GM10248 (cell line): Measurements from ENCODE around the gene EBF4.
"Not testable (repeated sequence)": the region's sequence is repeated elsewhere in the genome, so short reads cannot be mapped to it uniquely, and the experiment has no call there.

Experiments used
- CTCF ChIA-PET: fragments of 300-600 bp; sonication (Branson Sonifier 250); formaldehyde crosslinking; extraction: SDS; loops from one replicate; lab custom pipeline; 2021; ENCODE audit warnings: antibody characterized with exemption; lab: Yijun Ruan, JAX
- POLR2A ChIA-PET: fragments of 350-650 bp; sonication (Branson Sonifier 250); formaldehyde crosslinking; extraction: SDS; loops from one replicate; lab custom pipeline; 2020; ENCODE audit warnings: antibody characterized with exemption; lab: Yijun Ruan, JAX
- DNase-seq: peaks from one replicate; pipeline ENCODE4 v3.0.0; 2012; ENCODE audit errors: extremely low spot score
- TF ChIP-seq, protein P1 (sequence below): IDR thresholded peaks from 2 replicates; pipeline ENCODE4 v1.5.1; 2012; ENCODE audit warnings: mild to moderate bottlenecking, low read depth; ENCODE audit errors: extremely low read depth, missing control alignments, control extremely low read depth

Gene EBF4

DNA sequence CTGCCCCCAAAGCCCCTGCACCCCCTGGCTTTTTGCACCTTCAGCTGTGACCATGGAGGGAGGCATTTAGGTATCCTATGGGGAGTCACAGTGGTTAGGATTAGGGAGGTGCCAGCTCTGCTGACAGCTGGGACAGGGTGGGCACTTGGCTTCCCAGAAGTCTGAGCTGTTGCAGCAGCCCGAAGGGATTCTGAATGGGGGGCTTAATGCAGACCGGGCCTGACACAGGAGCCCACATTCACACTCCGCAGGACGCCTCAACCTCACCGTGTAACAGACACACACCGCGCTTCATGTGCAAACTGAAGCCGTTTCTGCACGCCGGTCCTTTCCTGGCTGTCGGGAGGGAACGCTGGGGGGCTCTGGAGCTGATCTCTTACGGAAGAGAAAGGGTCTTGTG is 1.9 kb downstream of the EBF4 start:
- POLR2A ChIA-PET, result no interaction called here
- CTCF ChIA-PET, result interaction anchor here (0.6 to 1.1 kb wide), 2 partner anchors 9 to 15 kb away, joined by 3 read pairs; no protein-coding TSS in a partner anchor
- no peak for DNase-seq

DNA sequence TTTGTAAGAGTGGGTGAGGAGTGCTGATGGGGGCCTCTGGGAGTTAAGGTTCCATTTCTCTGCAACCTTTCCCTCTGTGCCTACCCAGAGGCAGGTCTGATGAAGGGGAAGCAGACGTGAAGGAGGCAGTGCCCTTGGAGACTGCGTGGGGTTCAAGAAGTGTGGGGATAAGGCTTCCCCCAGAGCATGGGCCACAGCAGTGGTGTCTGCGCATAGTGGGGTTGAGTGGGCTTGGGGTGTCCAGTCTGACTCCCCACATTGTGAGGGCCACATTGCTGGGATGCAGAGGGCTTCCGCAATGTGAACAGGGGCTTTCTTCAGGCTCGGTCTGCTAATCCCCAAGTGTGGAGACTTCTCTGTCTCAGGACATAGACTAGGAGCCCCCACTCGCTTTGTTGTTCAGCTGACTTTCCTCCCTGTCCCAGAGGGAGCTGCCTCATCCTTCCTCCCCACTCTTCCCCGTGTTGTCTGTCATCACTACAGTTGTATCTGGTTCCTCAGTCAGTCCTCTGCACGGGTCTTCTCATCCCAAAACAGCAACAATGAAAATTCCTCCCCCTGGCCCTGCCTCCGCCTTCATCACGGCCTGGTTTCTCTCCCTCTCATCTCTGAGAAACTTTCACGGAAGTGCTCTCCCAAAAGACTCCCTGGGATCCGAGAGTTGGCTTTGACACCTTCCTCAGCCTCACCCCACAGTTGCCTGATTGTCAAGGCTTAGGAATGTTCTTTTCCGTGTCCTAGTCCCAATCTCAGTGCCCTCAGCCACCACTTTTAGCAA is 2.8 kb downstream of the EBF4 start:
- ChIA-PET CTCF (no interaction called here), POLR2A (no interaction called here)
- TF ChIP-seq, protein P1, sequence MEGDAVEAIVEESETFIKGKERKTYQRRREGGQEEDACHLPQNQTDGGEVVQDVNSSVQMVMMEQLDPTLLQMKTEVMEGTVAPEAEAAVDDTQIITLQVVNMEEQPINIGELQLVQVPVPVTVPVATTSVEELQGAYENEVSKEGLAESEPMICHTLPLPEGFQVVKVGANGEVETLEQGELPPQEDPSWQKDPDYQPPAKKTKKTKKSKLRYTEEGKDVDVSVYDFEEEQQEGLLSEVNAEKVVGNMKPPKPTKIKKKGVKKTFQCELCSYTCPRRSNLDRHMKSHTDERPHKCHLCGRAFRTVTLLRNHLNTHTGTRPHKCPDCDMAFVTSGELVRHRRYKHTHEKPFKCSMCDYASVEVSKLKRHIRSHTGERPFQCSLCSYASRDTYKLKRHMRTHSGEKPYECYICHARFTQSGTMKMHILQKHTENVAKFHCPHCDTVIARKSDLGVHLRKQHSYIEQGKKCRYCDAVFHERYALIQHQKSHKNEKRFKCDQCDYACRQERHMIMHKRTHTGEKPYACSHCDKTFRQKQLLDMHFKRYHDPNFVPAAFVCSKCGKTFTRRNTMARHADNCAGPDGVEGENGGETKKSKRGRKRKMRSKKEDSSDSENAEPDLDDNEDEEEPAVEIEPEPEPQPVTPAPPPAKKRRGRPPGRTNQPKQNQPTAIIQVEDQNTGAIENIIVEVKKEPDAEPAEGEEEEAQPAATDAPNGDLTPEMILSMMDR, result no peak
- DNase-seq, result no peak

More for the DNA sequence above, 1.9 kb downstream of the EBF4 start:
- TF ChIP-seq, protein P1, result no peak

DNA sequence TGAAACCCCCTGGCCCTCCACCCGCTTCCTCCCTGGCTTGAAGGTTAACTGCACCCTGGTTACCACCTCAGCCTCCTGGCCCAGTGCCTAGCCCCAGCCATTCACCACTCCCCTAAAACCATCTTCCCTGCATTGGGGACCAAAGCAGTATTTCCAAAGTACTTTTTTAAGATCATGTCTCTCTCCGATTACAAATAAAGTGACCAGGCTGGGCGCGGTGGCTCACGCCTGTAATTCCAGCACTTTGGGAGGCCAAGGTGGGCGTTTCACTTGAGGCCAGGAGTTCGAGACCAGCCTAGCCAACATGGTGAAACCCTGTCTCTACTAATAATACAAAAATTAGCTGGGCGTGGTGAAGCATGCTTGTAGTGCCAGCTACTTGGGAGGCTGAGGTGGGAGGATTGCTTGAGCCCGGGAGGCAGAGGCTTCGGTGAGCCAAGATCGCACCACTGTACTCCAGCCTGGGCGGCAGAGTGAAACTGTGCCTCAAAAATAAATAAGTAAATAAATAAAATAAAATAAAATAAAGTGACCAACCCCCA is 3.5 kb downstream of the EBF4 start:
- DNase-seq, POLR2A ChIA-PET: not testable (repeated sequence)
- CTCF ChIA-PET, result interaction anchor here (1.2 kb wide), 1 partner anchor 15 kb away, joined by 3 read pairs; no protein-coding TSS in a partner anchor

DNA sequence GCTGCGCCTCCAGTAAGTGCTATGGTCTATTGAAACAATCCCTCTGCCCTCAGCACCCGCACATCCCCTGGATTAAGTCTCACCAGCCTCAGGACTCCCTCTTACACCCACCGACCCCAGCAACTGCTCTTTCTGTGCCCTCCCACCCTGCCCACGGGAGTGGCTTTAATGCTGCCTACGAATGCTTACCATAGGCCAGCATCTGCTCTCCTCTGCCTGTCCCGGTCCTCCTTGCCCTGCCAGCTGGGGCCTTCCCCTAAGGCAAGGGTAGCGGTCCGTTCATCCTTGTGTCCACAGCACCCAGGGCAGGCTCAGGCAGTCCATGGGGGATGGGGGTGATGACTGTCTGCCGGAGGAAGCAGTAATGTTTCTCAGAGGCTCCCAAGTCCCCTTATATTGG is 4.1 kb downstream of the EBF4 start:
- TF ChIP-seq, protein P1, result no peak
- ChIA-PET POLR2A (no interaction called here), CTCF (interaction anchor here (1.2 kb wide), 1 partner anchor 14 kb away, joined by 3 read pairs; no protein-coding TSS in a partner anchor)
- no peak for DNase-seq

DNA sequence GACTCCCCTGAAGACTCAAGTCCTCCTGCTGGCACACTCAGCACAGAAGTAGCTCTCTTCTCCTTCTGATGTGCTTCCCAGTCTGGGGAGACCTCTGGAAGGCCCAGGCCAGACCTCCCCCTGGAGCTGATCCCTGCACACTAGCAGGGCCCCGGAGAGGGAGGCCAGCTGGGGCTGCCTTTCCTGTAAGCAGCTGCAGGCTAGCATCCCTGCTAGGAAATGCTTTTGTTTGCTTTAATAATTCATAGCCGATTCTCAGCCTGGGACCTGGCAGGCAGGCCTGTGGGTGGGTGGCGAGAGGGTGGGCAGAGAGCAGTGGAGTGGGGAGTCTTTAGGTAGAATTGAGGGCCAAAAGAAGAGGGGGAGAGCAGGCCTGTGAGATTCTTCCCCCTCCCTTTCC is 5.2 kb downstream of the EBF4 start:
- no peak for DNase-seq
- TF ChIP-seq, protein P1, result no peak
- ChIA-PET CTCF (interaction anchor here (1.0 kb wide), 1 partner anchor 56 kb away, joined by 3 read pairs; no protein-coding TSS in a partner anchor), POLR2A (no interaction called here)

DNA sequence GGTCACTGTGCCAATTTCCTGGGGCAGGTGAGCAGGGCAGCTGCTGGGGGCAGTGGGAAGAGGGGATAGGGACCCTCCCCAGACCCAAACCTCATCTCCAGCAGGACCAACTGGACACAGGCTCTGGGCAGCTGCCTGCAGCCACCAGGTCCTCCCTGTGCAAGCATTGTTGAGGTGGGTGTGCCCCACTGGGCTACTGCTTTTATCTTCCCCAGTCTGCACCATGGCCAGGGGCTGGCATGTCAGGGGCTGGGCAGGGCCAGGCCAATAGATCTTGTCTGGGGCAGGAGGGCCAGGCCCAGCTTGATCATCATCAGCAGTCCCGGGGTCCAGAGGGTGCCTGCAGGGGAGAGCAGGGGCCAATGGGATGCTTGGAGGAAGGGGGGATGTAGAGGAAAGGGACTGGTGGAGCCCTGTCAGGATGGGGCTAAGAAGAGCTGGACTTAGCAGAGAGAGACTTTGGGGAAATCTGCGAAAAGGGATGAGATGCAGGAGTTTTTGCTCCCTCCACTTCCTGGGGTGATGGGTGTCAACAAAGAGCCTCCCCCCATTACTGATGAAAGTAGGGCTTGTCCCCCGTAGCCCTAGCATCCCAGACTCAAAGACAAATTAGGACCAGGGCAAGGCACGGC is 5.7 kb downstream of the EBF4 start:
- POLR2A ChIA-PET, result no interaction called here

More for the DNA sequence above, 5.7 kb downstream of the EBF4 start:
- TF ChIP-seq, protein P1, result no peak
- CTCF ChIA-PET, result interaction anchor here (1.0 kb wide), 1 partner anchor 55 kb away, joined by 3 read pairs; no protein-coding TSS in a partner anchor
- no peak for DNase-seq
